ENCODE measurements around the gene FNDC1.

DNA sequence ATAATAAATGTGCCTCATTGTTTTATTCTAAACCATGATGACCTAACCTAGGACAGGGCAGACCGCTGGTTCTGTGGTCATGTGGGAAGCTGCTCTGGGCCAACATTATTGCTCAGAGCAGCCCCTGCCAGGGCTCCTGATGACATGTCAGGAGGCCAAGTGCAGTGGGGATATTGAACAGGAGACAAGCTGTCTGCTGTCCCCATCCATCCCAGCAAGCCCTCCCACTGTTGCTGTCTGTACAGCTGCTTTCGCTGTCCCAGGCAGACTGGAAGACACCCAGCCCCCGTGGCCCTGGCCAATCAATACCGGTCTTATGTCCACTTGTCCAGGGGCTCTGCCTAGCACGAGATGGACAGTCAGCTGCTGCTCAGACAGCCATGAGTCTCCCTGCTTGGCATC lies 43.2 kb upstream of the FNDC1 start:
- TF ChIP-seq EZH2 (IDR thresholded peaks at IDR 0.05; ENCODE audit: low read length, missing control alignments), result no peak
- TF ChIP-seq, protein P1, sequence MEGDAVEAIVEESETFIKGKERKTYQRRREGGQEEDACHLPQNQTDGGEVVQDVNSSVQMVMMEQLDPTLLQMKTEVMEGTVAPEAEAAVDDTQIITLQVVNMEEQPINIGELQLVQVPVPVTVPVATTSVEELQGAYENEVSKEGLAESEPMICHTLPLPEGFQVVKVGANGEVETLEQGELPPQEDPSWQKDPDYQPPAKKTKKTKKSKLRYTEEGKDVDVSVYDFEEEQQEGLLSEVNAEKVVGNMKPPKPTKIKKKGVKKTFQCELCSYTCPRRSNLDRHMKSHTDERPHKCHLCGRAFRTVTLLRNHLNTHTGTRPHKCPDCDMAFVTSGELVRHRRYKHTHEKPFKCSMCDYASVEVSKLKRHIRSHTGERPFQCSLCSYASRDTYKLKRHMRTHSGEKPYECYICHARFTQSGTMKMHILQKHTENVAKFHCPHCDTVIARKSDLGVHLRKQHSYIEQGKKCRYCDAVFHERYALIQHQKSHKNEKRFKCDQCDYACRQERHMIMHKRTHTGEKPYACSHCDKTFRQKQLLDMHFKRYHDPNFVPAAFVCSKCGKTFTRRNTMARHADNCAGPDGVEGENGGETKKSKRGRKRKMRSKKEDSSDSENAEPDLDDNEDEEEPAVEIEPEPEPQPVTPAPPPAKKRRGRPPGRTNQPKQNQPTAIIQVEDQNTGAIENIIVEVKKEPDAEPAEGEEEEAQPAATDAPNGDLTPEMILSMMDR (conservative IDR thresholded peaks at IDR 0.05 in 1 of 2, IDR thresholded peaks at IDR 0.05 in 1 of 2; ENCODE audit: low read depth in 1 of 2, low read length in 2 of 2), result no peak
